ENCODE measurements around the gene SLC44A1.

Gene SLC44A1

DNA sequence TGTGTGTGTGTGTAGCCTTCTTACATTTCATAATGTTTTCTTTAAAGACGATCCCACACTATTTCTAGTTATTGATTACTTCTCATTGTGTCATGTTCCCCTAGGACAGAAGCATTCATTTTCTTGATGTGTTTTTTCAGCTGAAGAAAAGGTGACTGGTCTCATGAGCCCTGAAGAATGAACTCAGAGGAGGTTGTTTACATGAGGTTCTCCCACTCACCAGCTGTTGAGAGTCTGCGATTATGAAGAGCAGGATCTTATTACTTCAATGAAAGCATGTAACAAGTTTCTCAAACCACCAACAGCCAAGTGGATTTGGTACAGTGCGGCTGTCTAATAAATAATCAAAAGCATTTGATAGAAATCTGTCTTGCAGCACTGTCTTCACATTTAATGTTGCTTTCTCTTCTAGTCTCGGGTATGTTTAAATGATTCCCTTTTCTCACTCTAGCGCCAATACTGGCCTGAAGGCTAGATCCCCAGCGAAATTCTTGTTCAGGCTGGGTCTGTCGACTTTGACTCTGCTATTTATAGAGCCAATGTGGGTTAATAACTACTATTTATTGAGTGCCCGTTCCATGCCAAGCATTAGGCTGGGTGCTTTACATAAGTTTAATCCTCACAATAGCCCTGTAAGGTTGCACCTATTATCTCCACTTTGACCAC lies 193.8 kb downstream of the SLC44A1 start:
- no peak for DNase-seq

DNA sequence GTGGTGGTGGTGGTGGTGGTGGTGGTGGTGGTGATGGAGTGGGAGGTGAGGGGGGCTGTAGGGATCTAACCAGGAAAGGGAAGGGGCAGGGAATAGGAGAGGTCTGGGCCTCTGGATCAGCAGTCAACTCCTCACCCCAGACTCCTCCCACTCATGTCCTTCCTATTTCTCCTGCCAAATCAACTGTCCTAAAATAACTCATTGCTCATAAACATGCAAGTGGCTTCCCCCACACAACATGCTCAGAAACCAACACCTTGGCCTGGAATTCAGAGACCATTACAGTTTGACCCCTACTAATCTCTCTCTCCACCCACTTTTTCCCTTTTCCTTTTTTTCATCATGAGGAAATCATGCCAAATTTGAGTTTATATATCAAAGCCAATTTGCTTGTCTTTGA lies 195.0 kb downstream of the SLC44A1 start:
- DNase-seq, result no peak

DNA sequence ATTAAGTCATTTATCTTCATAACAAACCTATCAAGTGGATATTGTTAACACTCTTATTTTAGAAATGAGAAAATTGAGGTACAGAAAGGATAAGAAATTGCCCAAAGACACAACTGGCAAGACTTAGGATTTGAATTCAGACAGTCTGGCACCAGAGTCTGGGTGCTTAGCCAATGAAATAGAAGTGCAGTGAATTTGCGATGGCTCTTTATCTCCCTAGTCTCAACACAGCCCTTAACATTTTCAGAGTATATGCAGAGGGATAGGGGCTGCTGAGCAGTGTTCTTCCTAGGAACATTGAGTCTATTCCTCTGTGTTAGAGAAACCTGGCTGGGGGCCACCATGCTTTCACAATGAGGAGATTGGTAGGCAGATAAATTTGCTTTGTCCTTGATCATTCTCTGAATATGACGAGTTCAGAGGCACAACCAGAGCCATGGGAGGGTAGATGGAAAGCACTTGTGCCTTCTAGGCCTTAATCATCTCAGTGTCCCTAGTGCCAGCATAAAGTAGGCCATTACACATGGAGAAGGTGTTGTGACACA lies 197.2 kb downstream of the SLC44A1 start:
- DNase-seq, result no peak

DNA sequence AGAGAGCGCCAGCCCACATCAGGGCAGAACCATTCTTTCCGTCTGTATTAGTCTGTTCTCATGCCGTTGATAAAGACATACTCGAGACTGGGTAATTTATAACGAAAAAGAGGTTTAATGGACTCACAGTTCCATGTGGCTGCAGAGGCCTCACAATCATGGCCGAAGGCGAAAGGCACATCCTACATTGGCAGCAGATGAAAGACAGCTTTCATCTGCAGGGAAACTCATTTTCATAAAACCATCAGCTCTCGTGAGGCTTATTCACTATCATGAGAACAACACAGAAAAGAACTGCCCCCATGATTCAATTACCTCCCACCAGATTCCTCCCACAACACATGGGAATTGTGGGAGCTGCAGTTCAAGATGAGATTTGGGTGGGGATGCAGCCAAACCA lies 198.7 kb downstream of the SLC44A1 start:
- DNase-seq, result no peak

DNA sequence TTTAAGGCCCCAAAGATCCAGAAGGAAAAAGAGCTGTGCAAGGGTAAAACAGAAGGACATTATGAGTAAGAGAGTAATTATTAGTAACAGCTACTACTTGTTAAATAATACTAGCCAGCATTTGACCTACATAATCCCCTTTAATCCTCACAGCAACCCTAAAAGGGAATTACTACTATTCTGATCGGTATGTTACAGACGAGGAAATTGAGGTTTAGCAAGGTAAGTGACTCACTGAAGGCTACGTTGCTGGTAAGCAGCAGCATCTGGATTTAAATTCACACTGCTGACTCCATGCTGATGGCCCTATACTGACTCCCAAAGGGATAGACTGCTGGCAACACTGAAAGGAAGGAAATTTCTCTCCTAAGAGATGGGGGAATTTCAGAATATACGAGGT lies 199.7 kb downstream of the SLC44A1 start:
- no peak for DNase-seq

DNA sequence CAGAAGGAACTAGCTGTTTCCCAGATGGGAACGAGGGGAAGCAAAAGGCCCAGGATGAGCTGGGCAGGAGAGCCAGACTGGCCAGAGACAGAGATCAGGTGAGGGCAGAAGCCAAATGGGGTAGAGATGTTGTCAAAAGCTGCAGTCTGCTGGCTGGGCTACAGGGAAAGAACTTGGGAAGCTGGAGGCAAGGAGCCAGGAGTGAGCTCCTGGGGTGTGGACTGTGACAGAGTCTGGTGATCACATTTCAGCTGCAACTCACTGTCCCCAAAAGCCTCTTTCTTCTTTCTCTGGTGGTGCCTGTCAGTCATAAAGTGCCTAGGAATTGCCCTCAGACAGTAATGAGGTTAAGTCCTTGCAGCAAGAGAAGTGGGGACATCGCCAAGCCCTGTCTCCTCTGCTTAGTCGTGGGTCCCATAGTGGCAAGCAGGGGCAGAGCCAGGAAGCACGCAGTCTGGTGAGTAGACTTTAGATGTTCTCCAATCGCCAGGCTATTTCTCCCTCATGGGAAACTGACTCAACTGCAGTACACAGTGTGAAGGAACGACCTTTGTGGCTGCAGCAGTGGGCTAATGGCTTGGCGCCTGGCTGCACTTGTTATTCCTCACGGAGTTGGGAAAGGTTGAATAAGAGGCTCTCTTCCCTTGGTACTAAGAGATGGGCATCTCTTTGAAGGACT lies 200.9 kb downstream of the SLC44A1 start:
- no peak for DNase-seq

DNA sequence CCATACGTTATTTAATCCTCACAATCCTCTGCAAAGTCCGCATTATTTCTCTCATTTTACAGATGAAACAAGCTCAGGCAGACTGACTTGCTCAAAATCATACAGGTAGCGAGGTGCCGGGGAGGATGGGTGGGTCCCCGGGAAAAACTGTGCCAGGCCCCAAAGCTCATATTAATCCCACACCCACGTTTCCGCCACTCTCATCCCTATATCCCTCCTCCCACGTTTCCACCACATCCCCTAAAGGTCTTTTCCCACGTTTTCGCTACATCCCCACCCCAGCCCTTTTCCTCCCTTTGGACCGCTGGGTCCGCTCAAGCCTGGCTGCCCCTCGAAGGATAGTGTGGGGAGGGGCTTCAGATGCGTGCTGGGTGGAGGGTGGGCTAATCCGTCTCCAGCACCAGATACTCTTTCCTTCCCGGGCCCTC lies 202.9 kb downstream of the SLC44A1 start:
- DNase-seq, result no peak

DNA sequence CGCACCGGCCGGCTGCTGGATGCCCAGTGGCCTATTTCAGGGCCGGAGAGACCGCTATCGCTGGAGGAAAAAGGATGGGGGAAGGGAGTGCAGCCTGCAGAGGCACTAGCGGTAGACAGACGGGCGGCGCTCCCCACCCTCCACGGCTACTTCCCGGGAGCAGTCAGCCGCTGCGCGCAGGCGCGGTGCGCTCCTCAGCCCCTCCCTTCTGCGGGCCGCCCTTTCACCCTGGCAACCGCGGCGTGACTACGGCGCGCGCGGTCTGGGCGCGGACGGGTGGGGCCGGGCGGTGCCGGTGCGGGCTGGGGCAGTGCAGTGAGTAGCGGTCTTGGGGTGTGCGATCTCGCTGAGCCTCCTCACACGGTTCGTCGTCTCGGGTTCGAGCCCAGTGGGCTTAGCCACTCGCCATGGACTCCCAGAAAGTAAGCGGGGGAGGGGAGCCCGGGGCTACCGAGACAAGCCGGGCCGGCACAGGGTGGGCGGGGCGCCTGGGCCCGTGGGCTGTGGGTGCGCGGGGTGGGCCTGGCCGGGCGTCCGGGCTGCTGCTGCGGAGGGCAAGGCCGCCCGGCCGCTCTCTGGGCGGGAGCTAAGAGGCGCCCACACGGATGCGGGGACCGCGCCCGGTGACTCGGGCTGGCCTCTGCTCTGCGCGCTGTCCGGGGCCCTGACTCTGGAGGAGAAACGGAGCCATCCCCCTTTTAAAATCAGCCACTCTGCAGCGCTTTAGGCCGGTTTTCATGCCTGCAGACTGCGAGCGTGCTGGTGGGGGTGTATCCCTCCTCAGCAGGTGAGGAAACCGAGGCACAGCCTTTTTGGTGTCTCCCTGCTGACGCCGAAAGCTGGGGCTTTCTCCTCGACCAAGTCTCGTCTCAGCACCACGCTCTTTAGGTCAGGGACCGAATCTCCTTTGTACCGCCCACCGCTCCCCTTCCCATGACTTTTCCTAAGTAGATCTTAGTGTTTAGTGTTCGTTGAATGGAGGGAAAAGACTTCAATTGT lies 203.7 kb downstream of the SLC44A1 start, which contains the start of gene FSD1L:
FSD1L (plus strand) TSS at position 221 of the 999 bp plus-strand sequence; CDS start at position 408, 187 bp downstream.
- peak; percentile 90 for DNase-seq

DNA sequence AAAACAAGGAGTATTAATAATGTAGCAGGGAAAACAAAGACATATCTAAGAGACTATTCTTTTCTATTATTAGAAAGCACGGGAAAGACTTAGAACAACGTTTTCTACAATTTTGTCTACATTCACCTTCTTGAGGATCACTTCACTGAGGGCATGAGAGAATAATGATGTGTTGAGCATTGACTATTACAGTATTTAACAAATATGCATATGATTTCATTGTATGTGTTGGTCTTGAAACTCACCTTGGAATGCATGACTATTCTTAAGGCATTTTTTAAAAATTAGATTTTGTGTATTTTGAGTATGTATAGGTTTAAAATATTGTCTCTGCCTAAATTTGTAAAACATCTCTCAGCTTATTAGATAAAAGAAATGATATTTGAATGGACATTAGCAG lies 204.6 kb downstream of the SLC44A1 start:
- DNase-seq, result no peak

DNA sequence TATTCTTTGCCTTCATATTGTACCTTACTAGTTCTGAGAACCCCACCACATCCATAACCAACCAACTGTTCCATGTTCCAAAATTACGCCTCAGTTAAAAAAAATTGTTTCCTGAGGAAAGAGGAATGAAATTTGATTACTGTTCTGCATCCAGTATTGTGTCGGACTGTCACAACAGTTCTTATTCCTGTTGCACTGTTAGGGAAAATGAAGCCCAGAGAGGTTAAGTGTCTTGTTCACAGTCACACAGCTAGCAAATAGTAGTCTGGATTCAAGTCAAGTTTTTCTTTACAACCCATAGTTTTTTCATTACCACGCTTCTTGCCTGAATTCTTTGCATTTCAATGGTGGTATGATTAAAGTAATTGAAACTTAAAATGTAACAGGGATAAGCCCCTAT lies 207.7 kb downstream of the SLC44A1 start:
- no peak for DNase-seq

DNA sequence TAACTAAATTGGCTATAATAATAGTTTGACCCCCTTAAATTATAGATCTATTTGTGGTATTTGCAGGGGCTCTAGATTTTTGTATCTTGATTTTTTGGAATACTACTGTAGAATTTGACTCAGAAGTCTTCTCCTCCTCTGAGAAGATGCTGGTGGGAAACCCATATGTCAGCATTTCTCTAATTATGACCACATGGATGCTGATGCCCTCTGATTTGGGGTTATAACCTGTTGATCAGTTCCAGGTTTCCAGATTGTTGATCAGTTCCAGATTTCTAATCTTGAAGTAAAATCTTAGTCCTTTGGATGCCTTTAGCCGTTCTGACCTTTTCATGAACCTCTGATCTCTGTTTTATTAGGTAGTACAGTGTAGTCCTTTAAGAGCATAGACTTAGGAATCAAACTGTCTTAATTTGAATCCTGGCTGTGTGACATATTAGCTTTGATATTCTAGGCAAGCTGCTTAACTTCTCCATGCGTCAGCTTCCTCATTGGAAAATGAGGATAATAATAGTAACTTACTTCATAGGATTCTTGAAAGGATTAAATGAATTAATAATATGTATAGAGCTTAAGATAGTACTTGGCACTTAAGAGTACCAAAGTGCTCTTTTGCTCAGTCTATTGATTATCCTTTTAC lies 211.5 kb downstream of the SLC44A1 start:
- no peak for DNase-seq

DNA sequence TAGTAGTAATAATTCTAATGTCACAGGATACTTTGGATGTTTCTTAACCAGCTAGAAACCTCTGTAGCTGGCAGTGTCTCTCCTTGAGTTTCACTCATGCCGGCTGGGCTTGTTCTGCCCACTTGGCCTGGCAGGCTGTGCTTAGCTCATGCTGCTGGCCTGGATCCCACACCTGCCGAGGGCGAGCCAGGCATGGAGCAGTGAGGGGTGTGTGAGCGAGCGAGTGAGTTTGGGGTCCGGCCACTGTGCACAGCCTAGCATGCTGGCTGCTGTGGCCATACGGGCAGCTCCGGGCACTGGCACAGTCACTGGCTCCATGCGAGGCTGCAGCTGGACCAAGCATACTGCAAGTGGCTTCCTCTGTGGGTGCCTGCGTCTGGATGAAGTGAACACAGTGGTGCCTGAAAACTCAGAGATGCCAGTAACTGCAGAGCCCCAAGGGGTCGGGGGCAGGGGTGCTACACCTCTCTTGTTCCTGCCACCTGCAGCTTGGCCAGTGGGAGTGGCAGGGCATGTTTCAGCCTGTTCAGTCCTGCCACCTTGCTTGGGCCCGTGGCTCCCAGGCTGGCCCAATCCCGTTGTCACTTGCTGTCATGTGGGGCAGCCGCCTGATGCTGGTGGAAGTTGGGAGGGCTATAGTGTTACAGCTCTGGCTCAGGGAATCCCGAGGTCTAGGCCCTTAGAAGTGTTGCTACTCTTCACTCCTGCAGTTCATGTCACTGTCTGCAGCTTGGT lies 213.3 kb downstream of the SLC44A1 start:
- no peak for DNase-seq

DNA sequence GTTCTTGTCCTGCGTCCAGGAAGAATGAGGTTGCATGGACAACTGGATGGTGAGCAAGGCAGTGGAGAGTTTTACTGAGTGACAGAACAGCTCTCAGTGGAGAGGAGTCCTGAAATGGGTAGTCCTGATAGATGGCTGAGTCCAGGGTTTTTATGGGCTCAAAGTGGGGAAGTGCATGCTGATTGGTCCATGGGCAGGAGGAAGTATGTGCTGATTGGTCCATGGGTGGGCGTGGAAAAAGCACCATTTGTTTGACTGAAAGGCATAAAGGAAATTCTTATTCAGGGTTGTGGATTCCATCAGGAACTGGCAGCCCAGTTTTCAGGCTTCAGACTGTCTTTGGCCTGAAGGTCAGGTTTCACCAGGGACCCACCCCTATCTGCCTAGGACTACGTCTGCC lies 214.0 kb downstream of the SLC44A1 start:
- DNase-seq, result no peak

DNA sequence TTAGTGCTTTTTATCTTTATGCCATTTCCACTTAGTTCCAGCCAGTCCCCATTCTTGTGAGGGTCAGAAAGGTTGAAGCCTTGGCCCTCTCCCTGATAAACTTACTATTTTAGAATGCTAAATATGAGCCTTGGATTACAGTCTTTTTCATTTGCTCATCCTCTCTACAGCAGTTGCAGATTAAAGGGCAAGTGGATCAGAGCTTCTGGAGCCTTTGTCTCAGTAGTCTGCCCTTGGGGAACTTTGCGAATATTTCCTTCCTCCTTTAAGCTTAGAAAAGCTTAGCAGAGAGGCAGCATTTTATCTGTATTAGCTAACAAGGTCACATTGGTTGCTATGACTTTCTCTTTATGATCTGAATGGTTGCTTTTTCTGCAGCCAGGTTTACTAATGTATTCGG lies 214.9 kb downstream of the SLC44A1 start:
- DNase-seq, result no peak

DNA sequence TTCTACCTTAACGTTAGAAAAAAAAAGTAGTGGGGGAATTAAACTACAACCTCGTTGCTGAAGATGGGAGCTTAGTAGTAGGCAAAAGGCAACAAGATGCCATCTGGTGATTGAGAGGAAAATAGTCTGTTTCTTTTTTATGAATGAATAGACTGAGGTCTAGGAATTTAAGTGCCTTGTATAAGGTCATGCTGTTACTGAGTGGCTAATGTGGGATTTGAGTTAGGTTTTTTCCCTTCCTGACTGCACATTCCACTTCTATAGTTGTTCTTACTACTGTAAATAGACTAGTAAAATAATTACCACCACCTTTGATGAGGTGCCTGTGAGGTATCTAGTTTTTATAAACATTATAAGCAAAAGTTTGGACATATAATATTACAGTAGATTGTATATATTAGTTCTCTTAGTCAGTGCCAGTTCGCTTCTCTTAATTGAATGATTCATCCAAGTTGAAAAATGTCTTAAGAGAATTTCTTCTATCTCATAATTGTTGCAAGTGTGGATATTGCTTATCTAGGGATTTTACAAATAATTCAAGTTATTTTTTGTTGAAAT lies 222.5 kb downstream of the SLC44A1 start:
- DNase-seq, result no peak

DNA sequence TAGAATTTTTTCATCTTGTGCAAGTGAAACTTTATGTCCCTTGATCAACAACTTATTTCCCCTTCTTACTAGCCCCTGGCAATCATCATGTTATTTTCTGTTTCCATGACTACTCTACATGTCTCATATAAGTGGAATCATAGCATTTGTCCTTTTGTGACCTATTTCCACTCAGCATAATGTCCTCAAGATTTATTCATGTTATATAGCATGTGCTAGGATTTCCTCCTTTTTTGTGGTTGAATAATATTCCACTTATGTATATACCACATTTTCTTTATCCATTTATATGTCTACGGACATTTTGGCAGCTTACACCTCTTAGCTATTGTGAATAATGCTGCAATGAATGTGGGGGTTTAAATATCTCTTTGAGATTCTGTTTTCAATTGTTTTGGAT lies 224.4 kb downstream of the SLC44A1 start:
- no peak for DNase-seq

DNA sequence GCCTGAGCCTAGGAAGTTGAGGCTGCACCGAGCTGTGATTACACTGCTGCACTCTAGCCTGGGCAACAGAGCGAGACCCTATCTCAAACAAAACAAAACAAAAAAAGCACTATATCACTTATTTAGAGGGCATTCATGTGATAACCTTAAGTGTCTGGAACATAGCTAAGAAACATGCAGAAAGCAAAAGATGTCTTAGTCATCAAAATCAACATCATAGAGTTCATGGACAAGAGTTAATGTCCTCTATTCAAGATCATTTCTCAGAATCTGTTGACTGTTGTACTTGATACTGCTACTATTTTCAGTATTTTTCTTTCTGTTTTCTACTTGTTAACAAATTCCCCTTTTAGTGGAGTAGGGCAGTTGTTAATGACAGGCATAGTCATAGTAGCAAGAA lies 228.8 kb downstream of the SLC44A1 start:
- no peak for DNase-seq

DNA sequence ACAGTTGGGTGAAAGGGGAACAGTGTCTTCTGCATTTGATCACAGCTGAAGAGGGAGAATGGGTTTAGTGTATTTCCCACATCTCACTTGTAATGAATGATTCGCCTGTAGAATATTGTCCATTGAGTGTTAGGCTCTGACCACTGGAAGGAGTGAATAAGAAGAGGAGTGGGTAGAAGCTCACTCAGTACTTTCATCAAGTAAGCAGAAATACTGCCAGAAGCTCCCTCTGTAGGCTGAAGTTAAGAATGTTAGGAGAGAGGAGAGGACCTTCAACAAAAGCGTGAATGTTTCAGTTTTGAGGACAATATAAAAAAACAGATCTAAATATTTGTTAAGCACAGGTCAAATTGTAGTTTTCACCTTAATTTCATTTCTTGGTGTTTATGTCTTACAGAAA lies 230.9 kb downstream of the SLC44A1 start:
- no peak for DNase-seq

DNA sequence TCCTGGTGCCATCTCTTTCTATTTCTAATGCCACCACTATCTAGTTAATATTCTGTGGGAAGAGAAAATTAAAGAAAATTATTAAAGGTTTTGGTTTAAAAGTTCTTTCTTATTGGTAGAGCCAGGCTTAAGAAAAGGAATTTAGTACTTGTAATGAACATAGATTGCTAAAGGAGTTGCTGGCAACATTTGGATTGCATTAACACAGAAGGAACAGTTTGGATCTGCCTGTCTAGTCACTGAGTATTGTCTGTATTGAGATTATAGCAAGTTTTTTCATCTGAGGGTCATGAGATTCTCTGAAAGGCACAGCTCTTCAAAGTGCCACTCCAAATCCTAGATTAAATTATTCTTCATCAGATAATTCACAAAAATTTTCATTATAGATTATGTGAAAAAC lies 235.4 kb downstream of the SLC44A1 start:
- DNase-seq, result no peak

DNA sequence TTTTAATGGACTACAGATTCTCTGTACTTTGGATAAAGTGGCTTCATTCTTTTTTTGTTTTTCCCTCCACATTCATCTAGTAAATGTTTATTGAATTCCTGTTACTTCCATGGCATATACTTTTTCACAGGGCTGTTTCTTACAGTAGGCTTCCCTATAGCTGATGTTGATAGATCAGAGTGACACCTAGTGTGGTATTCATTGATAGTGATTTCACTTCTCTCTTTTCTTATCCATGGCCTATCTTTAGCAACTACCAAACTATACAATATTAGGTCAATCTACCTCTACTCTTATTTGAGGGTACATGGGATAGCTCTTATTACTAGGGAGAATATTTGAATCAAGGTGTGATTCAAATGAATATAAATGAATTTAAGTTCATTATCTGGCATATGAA lies 239.2 kb downstream of the SLC44A1 start:
- DNase-seq, result no peak

DNA sequence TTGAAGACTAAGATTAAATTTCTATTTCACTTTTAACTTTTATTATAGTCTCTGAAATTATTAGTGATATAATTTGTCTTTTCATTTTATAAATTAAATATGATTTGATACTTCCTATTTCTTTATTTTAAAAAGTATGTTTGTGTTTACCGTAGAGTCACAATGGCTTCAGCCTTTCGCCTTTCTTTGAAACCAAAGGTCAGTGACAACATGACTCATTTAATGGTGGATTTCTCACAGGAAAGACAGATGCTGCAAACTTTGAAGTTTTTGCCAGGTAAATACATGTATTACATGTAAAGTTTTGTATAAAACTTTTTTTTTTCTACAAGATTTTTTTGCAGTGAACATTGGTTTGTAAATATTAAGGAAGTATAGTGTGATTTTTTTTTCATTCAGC lies 239.8 kb downstream of the SLC44A1 start:
- DNase-seq, result no peak

DNA sequence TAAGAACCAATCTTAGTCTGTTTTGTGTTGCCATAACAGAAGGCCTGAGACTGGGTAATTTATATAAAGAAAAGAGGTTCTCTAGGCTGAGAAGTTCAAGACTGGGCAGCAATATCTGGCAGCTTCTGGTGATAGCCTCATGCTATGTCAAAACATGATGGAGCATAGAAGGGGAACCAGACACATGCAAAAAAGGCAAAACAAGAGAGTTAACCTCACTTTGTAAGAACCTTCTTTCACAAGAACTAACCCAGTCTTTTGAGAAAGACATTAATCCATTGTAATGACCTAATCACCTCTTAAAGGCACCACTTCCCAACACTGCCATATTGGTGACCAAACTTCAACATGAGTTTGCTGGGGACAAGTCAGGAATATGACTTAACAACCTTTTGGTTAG lies 240.7 kb downstream of the SLC44A1 start:
- no peak for DNase-seq
